SK-N-SH (cell line): ENCODE data around the gene SLC1A3. TPM values are rescaled to one million over a fixed set of nuclear protein-coding genes. Genes with fewer than 3 reads are reported as not detected.

Experiments
- CTCF ChIA-PET: fragments of 300-600, 350-600 bp; formaldehyde crosslinking; extraction: SDS; loops from one replicate; lab custom pipeline; 2021; lab: Yijun Ruan, JAX
- POLR2A ChIA-PET: fragments of 350-600 bp; sonication (Branson Sonifier 250); formaldehyde crosslinking; extraction: SDS; loops from one replicate; lab custom pipeline; 2020; ENCODE audit warnings: antibody characterized with exemption, inconsistent platforms; lab: Yijun Ruan, JAX
- DNase-seq: peaks from one replicate; pipeline ENCODE4 v3.0.0; 2012
- H2AFZ ChIP-seq: fragments of 200-600 bp; sonication (generic); 2 replicates; pipeline ENCODE4 v1.8.1; 2016; ENCODE audit warnings: antibody characterized with exemption, mild to moderate bottlenecking, low read depth
- H3F3A ChIP-seq: fragments of 200-600 bp; sonication (generic); replicated peaks from 2 replicates; pipeline ENCODE3; 2016; ENCODE audit warnings: antibody characterized with exemption, mild to moderate bottlenecking; ENCODE audit not compliant: insufficient read depth
- H3K27ac ChIP-seq, 2 experiments: fragments of 200-500 bp in 1 of 2; fragments of 200-600 bp in 1 of 2; sonication (Bioruptor generic) in 1 of 2; sonication (generic), shearing (Covaris generic) in 1 of 2; 2 replicates each; pipeline versions ENCODE4 v1.5.1 to v1.6.1; 2014 to 2016; ENCODE audit warnings: low read depth in 2 of 2, inconsistent platforms in 1 of 2, low read length in 1 of 2, mild to moderate bottlenecking in 1 of 2, mixed read lengths in 1 of 2
- H3K27me3 ChIP-seq: fragments of 200-600 bp; sonication (generic), shearing (Covaris generic); 2 replicates; pipeline ENCODE4 v1.6.1; 2016; ENCODE audit warnings: mixed run types; ENCODE audit not compliant: insufficient read depth
- H3K36me3 ChIP-seq, 2 experiments: fragments of 200-500 bp in 1 of 2; fragments of 200-600 bp in 1 of 2; sonication (Bioruptor generic) in 1 of 2; sonication (generic) in 1 of 2; replicated peaks in 1 of 2; 2 replicates each; pipeline versions ENCODE3 to v1.5.1; 2014 to 2016; ENCODE audit warnings: low read length in 1 of 2, mild to moderate bottlenecking in 1 of 2; ENCODE audit not compliant: insufficient read depth in 2 of 2, control insufficient read depth in 1 of 2
- H3K4me1 ChIP-seq, 2 experiments: fragments of 200-500 bp in 1 of 2; fragments of 200-600 bp in 1 of 2; sonication (Bioruptor generic) in 1 of 2; sonication (generic), shearing (Covaris generic) in 1 of 2; 2 replicates each; pipeline versions ENCODE4 v1.5.1 to v1.6.1; 2014 to 2016; ENCODE audit warnings: low read depth in 1 of 2, low read length in 1 of 2, mixed run types in 1 of 2; ENCODE audit not compliant: insufficient read depth in 2 of 2, control insufficient read depth in 1 of 2
- H3K4me2 ChIP-seq: fragments of 200-600 bp; sonication (generic), shearing (Covaris generic); 2 replicates; pipeline ENCODE4 v1.6.1; 2017; ENCODE audit warnings: mixed run types
- H3K4me3 ChIP-seq, 2 experiments: fragments of 200-500 bp in 1 of 2; fragments of 200-600 bp in 1 of 2; sonication (Bioruptor generic) in 1 of 2; sonication (generic), shearing (Covaris generic) in 1 of 2; 2 replicates each; pipeline versions ENCODE4 v1.5.1 to v1.8.1; 2014 to 2016; ENCODE audit warnings: low read depth in 2 of 2, inconsistent platforms in 1 of 2, low read length in 1 of 2, mild to moderate bottlenecking in 1 of 2, mixed read lengths in 1 of 2, moderate library complexity in 1 of 2
- H3K79me2 ChIP-seq: fragments of 200-600 bp; sonication (generic); 2 replicates; pipeline ENCODE4 v1.8.1; 2017; ENCODE audit warnings: mild to moderate bottlenecking; ENCODE audit not compliant: insufficient read depth
- H3K9ac ChIP-seq: fragments of 200-600 bp; sonication (generic); 2 replicates; pipeline ENCODE4 v1.6.1; 2017; ENCODE audit warnings: mixed run types
- H3K9me2 ChIP-seq: fragments of 200-600 bp; sonication (generic); 2 replicates; pipeline ENCODE4 v1.6.1; 2017; ENCODE audit warnings: mixed run types
- H3K9me3 ChIP-seq: fragments of 200-600 bp; sonication (generic); 2 replicates; pipeline ENCODE4 v1.6.1; 2017; ENCODE audit warnings: mixed run types, mild to moderate bottlenecking, moderate library complexity
- H4K20me1 ChIP-seq: fragments of 200-600 bp; sonication (generic); 2 replicates; pipeline ENCODE4 v1.6.1; 2017; ENCODE audit warnings: mild to moderate bottlenecking, mixed run types; ENCODE audit not compliant: insufficient read depth
- CHD2 ChIP-seq: fragments of 150-350 bp; IDR thresholded peaks from 2 replicates; pipeline ENCODE4 v1.6.1; 2018; ENCODE audit warnings: low read length; ENCODE audit not compliant: partially characterized antibody
- EZH2phosphoT487 ChIP-seq: fragments of 200-600 bp; sonication (generic); IDR thresholded peaks from 2 replicates; pipeline ENCODE4 v1.6.1; 2017; ENCODE audit warnings: low read depth, mixed run types, mild to moderate bottlenecking, antibody characterized with exemption, moderate library complexity, borderline replicate concordance
- FOSL2 ChIP-seq: IDR thresholded peaks from 2 replicates; pipeline ENCODE4 v1.4.0; 2012; ENCODE audit warnings: low read depth, mild to moderate bottlenecking, moderate library complexity, borderline replicate concordance
- FOXM1 ChIP-seq: IDR thresholded peaks from 2 replicates; pipeline ENCODE4 v1.4.0; 2012; ENCODE audit warnings: low read depth, mild to moderate bottlenecking
- GATA2 ChIP-seq: sonication (generic); formaldehyde crosslinking; IDR thresholded peaks from 2 replicates; pipeline ENCODE4 v1.5.0; 2020; ENCODE audit warnings: mild to moderate bottlenecking, missing genetic modification reagents
- MEF2A ChIP-seq: IDR thresholded peaks from 2 replicates; pipeline ENCODE4 v1.4.0; 2012; ENCODE audit warnings: low read depth, borderline replicate concordance
- MXI1 ChIP-seq: IDR thresholded peaks from 2 replicates; pipeline ENCODE4 v1.6.1; 2012; ENCODE audit warnings: mild to moderate bottlenecking, low read depth, low read length, improper control_type of control experiment
- NFIC ChIP-seq: IDR thresholded peaks from 2 replicates; pipeline ENCODE4 v1.4.0; 2012; ENCODE audit warnings: borderline replicate concordance
- POLR2AphosphoS5 ChIP-seq: IDR thresholded peaks from 2 replicates; pipeline ENCODE4 v1.6.1; 2012; ENCODE audit warnings: low read depth, low read length
- SIN3A ChIP-seq: IDR thresholded peaks from 2 replicates; pipeline ENCODE4 v1.6.1; 2012; ENCODE audit warnings: low read depth, mild to moderate bottlenecking, low read length, moderate library complexity, borderline replicate concordance
- TAF1 ChIP-seq: IDR thresholded peaks from 2 replicates; pipeline ENCODE4 v1.6.1; 2012; ENCODE audit warnings: low read depth, mild to moderate bottlenecking, low read length, moderate library complexity, borderline replicate concordance
- TEAD4 ChIP-seq: IDR thresholded peaks from 2 replicates; pipeline ENCODE4 v1.4.0; 2012; ENCODE audit warnings: mild to moderate bottlenecking, borderline replicate concordance; ENCODE audit not compliant: insufficient read depth
- WGBS: methylation state at CpG from one replicate; pipeline ENCODE4 v1.1.6; 2017; ENCODE audit warnings: low lambda C conversion rate; 5-methylcytosine and 5-hydroxymethylcytosine counted together
- polyA plus RNA-seq, 3 experiments: library from polyadenylated mRNA; depleted of rRNA; stranded (reverse); fragments of >200 nt; gene quantifications; 2 replicates each; pipeline ENCODE4 v1.2.3, GENCODE V29; 2012
- TF ChIP-seq, protein P1 (sequence below): IDR thresholded peaks from 2 replicates; pipeline ENCODE4 v1.6.1; 2012; ENCODE audit warnings: mild to moderate bottlenecking, low read depth, low read length, moderate library complexity
- TF ChIP-seq, protein P2 (sequence below): IDR thresholded peaks from 2 replicates; pipeline ENCODE4 v1.4.0; 2012; ENCODE audit warnings: low read depth

The SLC1A3 gene
- polyA plus RNA-seq, 1 of the 3 experiments (the other 2 are of a cell fraction) = not detected

DNA sequence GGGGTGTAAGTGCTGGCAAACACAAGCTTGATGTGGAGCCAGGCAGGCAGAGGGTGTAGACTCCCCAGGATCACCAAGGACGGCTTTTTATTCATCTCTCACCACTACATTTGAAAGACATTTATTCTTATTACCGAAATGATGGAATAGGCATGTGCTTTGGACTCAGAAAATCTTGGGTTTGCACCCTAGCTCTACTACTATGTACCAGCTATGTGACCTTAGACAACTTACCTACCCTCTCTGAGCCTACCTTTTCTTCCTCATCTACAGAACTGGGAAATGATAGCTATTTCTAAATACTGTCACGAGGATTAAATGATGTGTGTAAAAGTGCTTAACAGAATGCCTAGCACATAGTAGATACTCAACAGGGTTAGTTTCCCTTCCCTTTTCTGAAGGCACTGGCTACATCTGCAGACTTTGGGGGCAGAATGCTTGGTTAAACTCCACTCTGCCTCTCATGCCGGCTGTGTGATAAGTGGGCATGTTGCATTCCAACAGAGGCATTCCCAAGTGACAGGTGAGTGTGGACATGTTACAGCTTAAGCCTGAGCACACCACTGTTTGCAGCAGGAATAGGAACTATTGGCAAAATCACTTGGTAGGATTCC, 94.8 kb downstream of the SLC1A3 start:
- TF ChIP-seq CHD2 (no peak), FOSL2 (no peak), SIN3A (no peak), GATA2 (CRISPR knock-in tag) (no peak), TAF1 (no peak), EZH2phosphoT487 (no peak), POLR2AphosphoS5 (no peak), FOXM1 (no peak), TEAD4 (no peak), MXI1 (no peak), NFIC (no peak), MEF2A (no peak)
- TF ChIP-seq, protein P1, sequence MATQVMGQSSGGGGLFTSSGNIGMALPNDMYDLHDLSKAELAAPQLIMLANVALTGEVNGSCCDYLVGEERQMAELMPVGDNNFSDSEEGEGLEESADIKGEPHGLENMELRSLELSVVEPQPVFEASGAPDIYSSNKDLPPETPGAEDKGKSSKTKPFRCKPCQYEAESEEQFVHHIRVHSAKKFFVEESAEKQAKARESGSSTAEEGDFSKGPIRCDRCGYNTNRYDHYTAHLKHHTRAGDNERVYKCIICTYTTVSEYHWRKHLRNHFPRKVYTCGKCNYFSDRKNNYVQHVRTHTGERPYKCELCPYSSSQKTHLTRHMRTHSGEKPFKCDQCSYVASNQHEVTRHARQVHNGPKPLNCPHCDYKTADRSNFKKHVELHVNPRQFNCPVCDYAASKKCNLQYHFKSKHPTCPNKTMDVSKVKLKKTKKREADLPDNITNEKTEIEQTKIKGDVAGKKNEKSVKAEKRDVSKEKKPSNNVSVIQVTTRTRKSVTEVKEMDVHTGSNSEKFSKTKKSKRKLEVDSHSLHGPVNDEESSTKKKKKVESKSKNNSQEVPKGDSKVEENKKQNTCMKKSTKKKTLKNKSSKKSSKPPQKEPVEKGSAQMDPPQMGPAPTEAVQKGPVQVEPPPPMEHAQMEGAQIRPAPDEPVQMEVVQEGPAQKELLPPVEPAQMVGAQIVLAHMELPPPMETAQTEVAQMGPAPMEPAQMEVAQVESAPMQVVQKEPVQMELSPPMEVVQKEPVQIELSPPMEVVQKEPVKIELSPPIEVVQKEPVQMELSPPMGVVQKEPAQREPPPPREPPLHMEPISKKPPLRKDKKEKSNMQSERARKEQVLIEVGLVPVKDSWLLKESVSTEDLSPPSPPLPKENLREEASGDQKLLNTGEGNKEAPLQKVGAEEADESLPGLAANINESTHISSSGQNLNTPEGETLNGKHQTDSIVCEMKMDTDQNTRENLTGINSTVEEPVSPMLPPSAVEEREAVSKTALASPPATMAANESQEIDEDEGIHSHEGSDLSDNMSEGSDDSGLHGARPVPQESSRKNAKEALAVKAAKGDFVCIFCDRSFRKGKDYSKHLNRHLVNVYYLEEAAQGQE = no peak
- TF ChIP-seq, protein P2, sequence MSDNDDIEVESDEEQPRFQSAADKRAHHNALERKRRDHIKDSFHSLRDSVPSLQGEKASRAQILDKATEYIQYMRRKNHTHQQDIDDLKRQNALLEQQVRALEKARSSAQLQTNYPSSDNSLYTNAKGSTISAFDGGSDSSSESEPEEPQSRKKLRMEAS = no peak
- TF ChIP-seq, all 33 proteins: peak for 0
- CTCF ChIA-PET = interaction anchor here (2.0 to 2.5 kb wide), 2 partner anchors 10 to 285 kb away, joined by 10 to 17 read pairs; no protein-coding TSS in a partner anchor

More for the DNA sequence above, 94.8 kb downstream of the SLC1A3 start:
- Histone ChIP-seq H3K27me3 (peaks cover 45% of the 10 kb centered on the region; the same call in 1 of the 2 replicates), H3F3A (no peaks in the 10 kb centered on the region), H3K79me2 (no peaks in the 10 kb centered on the region), H3K36me3 (no peaks in the 10 kb centered on the region), H3K9ac (no peak overlapping the region), H2AFZ (no peak overlapping the region), H3K4me3 (no peak overlapping the region), H3K4me1 (no peaks in the 10 kb centered on the region; a peak in 1 of 4 replicates), H3K9me2 (no peaks in the 10 kb centered on the region), H3K4me2 (no peak overlapping the region), H3K27ac (no peak overlapping the region), H4K20me1 (no peaks in the 10 kb centered on the region), H3K9me3 (no peaks in the 10 kb centered on the region)
- POLR2A ChIA-PET = no interaction called here
- DNase-seq = no peak
- WGBS = 0% methylated on average over 4 of the region's 4 CpGs
